ENCODE results near the gene TTLL13. TPM values are rescaled to one million over a fixed set of nuclear protein-coding genes. Genes with fewer than 3 reads are reported as not detected.

Gene TTLL13
- total RNA-seq, 2 donors from 2014 or later: 0.24 to 1.9 TPM

- H3K4me3 Mint-ChIP-seq: no peak overlapping the region
- peaks cover 0 to 3% of the 10 kb centered on the region in 2 donors for H3K36me3 Mint-ChIP-seq (ENCODE audit: insufficient read depth in 2 of 2)
- H3K4me1 Mint-ChIP-seq (ENCODE audit: low read depth): no peaks in the 10 kb centered on the region
- H3K27ac Mint-ChIP-seq: no peak overlapping the region
- DNase-seq (no peak), ATAC-seq (replicated peaks in 1 of 2) (no peak)
- H3K27me3 Mint-ChIP-seq (ENCODE audit: low read depth): no peaks in the 10 kb centered on the region
- H3K9me3 Mint-ChIP-seq: no peaks in the 10 kb centered on the region
Observed at GRCh38 chr15:90222547-90222946, 26.8 kb upstream of the TTLL13 start.

GRCh38 chr15:90223441-90224165 is 25.8 kb upstream of the TTLL13 start:
- Mint-ChIP-seq H3K4me1 (ENCODE audit: low read depth) (no peaks in the 10 kb centered on the region), H3K9me3 (no peaks in the 10 kb centered on the region), H3K36me3 (ENCODE audit: insufficient read depth in 2 of 2) (peaks cover 0 to 3% of the 10 kb centered on the region in 2 donors), H3K4me3 (no peak overlapping the region), H3K27ac (no peak overlapping the region), H3K27me3 (ENCODE audit: low read depth) (no peaks in the 10 kb centered on the region)
- no peak for ATAC-seq (replicated peaks in 1 of 2)
- DNase-seq: no peak

GRCh38 chr15:90225047-90225446 is 24.3 kb upstream of the TTLL13 start:
- peaks cover 9% of the 10 kb centered on the region for H3K4me1 Mint-ChIP-seq (ENCODE audit: low read depth)
- H3K27ac Mint-ChIP-seq: no peak overlapping the region
- H3K27me3 Mint-ChIP-seq (ENCODE audit: low read depth): no peaks in the 10 kb centered on the region
- DNase-seq (no peak), ATAC-seq (replicated peaks in 1 of 2) (no peak)
- no peaks in the 10 kb centered on the region for H3K9me3 Mint-ChIP-seq
- H3K36me3 Mint-ChIP-seq (ENCODE audit: insufficient read depth in 2 of 2): peaks cover 2 to 7% of the 10 kb centered on the region in 2 donors
- H3K4me3 Mint-ChIP-seq: no peak overlapping the region

- ATAC-seq (replicated peaks in 1 of 2) (no peak), DNase-seq (no peak)
- no peaks in the 10 kb centered on the region for H3K27me3 Mint-ChIP-seq (ENCODE audit: low read depth)
- no peak overlapping the region for H3K4me3 Mint-ChIP-seq
- H3K36me3 Mint-ChIP-seq (ENCODE audit: insufficient read depth in 2 of 2): peaks cover 2 to 8% of the 10 kb centered on the region in 2 donors
- peaks cover 16% of the 10 kb centered on the region for H3K4me1 Mint-ChIP-seq (ENCODE audit: low read depth)
- H3K27ac Mint-ChIP-seq: no peak overlapping the region
- no peaks in the 10 kb centered on the region for H3K9me3 Mint-ChIP-seq
Observed at GRCh38 chr15:90225504-90226234, 23.7 kb upstream of the TTLL13 start.

- peaks cover 5 to 9% of the 10 kb centered on the region in 2 donors for H3K36me3 Mint-ChIP-seq (ENCODE audit: insufficient read depth in 2 of 2)
- H3K27me3 Mint-ChIP-seq (ENCODE audit: low read depth): no peaks in the 10 kb centered on the region
- no peak overlapping the region for H3K27ac Mint-ChIP-seq
Observed at GRCh38 chr15:90227336-90227735, 22.0 kb upstream of the TTLL13 start.

GRCh38 chr15:90227816-90228772 is 21.3 kb upstream of the TTLL13 start:
- Mint-ChIP-seq H3K4me1 (ENCODE audit: low read depth) (peaks cover 40% of the 10 kb centered on the region), H3K9me3 (no peaks in the 10 kb centered on the region), H3K27ac (no peak overlapping the region), H3K4me3 (no peak overlapping the region), H3K36me3 (ENCODE audit: insufficient read depth in 2 of 2) (peaks cover 8 to 10% of the 10 kb centered on the region in 2 donors), H3K27me3 (ENCODE audit: low read depth) (no peaks in the 10 kb centered on the region)
- no peak for ATAC-seq (replicated peaks in 1 of 2)
- DNase-seq: no peak

More at GRCh38 chr15:90227336-90227735, 22.0 kb upstream of the TTLL13 start:
- ATAC-seq (replicated peaks in 1 of 2) (no peak), DNase-seq (no peak)
- Mint-ChIP-seq H3K4me3 (no peak overlapping the region), H3K9me3 (no peaks in the 10 kb centered on the region), H3K4me1 (ENCODE audit: low read depth) (peaks cover 32% of the 10 kb centered on the region)

- Mint-ChIP-seq H3K27me3 (ENCODE audit: low read depth) (no peaks in the 10 kb centered on the region), H3K27ac (peak overlapping the region; percentile 30), H3K4me1 (ENCODE audit: low read depth) (peaks cover 40% of the 10 kb centered on the region), H3K4me3 (no peak overlapping the region), H3K36me3 (ENCODE audit: insufficient read depth in 2 of 2) (peaks cover 10% of the 10 kb centered on the region in 2 donors), H3K9me3 (no peaks in the 10 kb centered on the region)
- DNase-seq (no peak), ATAC-seq (replicated peaks in 1 of 2) (no peak)
Observed at GRCh38 chr15:90228960-90229359, 20.4 kb upstream of the TTLL13 start.

- DNase-seq: no peak
- Mint-ChIP-seq H3K4me1 (ENCODE audit: low read depth) (peaks cover 48% of the 10 kb centered on the region), H3K27me3 (ENCODE audit: low read depth) (no peaks in the 10 kb centered on the region), H3K36me3 (ENCODE audit: insufficient read depth in 2 of 2) (peaks cover 10% of the 10 kb centered on the region in 2 donors), H3K9me3 (no peaks in the 10 kb centered on the region), H3K4me3 (peak overlapping the region; percentile 89 to 97), H3K27ac (peak overlapping the region; percentile 97)
- no peak for ATAC-seq (replicated peaks in 1 of 2)
Observed at GRCh38 chr15:90230071-90230494, 19.3 kb upstream of the TTLL13 start.

- peaks cover 50% of the 10 kb centered on the region for H3K4me1 Mint-ChIP-seq (ENCODE audit: low read depth)
- H3K27me3 Mint-ChIP-seq (ENCODE audit: low read depth): no peaks in the 10 kb centered on the region
- peak overlapping the region; percentile 97 for H3K27ac Mint-ChIP-seq
- ATAC-seq (replicated peaks in 1 of 2) (no peak), DNase-seq (no peak)
- H3K4me3 Mint-ChIP-seq: peak overlapping the region; percentile 89 to 97
- peaks cover 10% of the 10 kb centered on the region in 2 donors for H3K36me3 Mint-ChIP-seq (ENCODE audit: insufficient read depth in 2 of 2)
- no peaks in the 10 kb centered on the region for H3K9me3 Mint-ChIP-seq
Observed at GRCh38 chr15:90230610-90231009, 18.7 kb upstream of the TTLL13 start.

GRCh38 chr15:90231028-90232017 is 18.0 kb upstream of the TTLL13 start:
- no peaks in the 10 kb centered on the region for H3K27me3 Mint-ChIP-seq (ENCODE audit: low read depth)

GRCh38 chr15:90232196-90232595 is 17.2 kb upstream of the TTLL13 start:
- peak in 1 of 2 donors; percentile 18 for DNase-seq
- H3K4me1 Mint-ChIP-seq (ENCODE audit: low read depth): peaks cover 50% of the 10 kb centered on the region
- peaks cover 8 to 12% of the 10 kb centered on the region in 2 donors for H3K36me3 Mint-ChIP-seq (ENCODE audit: insufficient read depth in 2 of 2)
- peak overlapping the region; percentile 89 to 97 for H3K4me3 Mint-ChIP-seq
- H3K9me3 Mint-ChIP-seq: no peaks in the 10 kb centered on the region
- H3K27me3 Mint-ChIP-seq (ENCODE audit: low read depth): no peaks in the 10 kb centered on the region
- peak overlapping the region; percentile 97 for H3K27ac Mint-ChIP-seq
- ATAC-seq (replicated peaks in 1 of 2): no peak

More at GRCh38 chr15:90231028-90232017, 18.0 kb upstream of the TTLL13 start:
- peaks cover 8 to 12% of the 10 kb centered on the region in 2 donors for H3K36me3 Mint-ChIP-seq (ENCODE audit: insufficient read depth in 2 of 2)
- DNase-seq (peak; percentile 69 to 70), ATAC-seq (replicated peaks in 1 of 2) (peak; percentile 39 to 58)
- no peaks in the 10 kb centered on the region for H3K9me3 Mint-ChIP-seq
- peak overlapping the region; percentile 97 for H3K27ac Mint-ChIP-seq
- H3K4me1 Mint-ChIP-seq (ENCODE audit: low read depth): peaks cover 50% of the 10 kb centered on the region
- H3K4me3 Mint-ChIP-seq: peak overlapping the region; percentile 89 to 97

- Mint-ChIP-seq H3K9me3 (no peaks in the 10 kb centered on the region), H3K27me3 (ENCODE audit: low read depth) (no peaks in the 10 kb centered on the region), H3K4me1 (ENCODE audit: low read depth) (peaks cover 55% of the 10 kb centered on the region), H3K4me3 (peak overlapping the region; percentile 89 to 97), H3K27ac (peak overlapping the region; percentile 97), H3K36me3 (ENCODE audit: insufficient read depth in 2 of 2) (peaks cover 10 to 12% of the 10 kb centered on the region in 2 donors)
- no peak for ATAC-seq (replicated peaks in 1 of 2)
- no peak for DNase-seq
Observed at GRCh38 chr15:90232941-90233386, 16.4 kb upstream of the TTLL13 start.

Measured in activated T-cell treated with anti-CD3 and anti-CD28 coated beads, Interleukin-2, amount 50 U/mL, for 72 hours (primary cell).